Vagina (tissue), 2 donors: Measurements from ENCODE around the gene RHEB.

Source experiments
- CTCF ChIP-seq, 3 experiments: fragments of 450-650 bp in 2 of 3; fragments of 200-600 bp in 1 of 3; sonication (generic) in 1 of 3; IDR thresholded peaks; one replicate each; pipeline ENCODE4 v1.5.1; 2017 to 2019; ENCODE audit warnings: antibody characterized with exemption in 3 of 3, mild to moderate bottlenecking in 2 of 3, moderate library complexity in 2 of 3
- POLR2AphosphoS5 ChIP-seq, 2 donors: sonication (generic); formaldehyde crosslinking; IDR thresholded peaks; one replicate each; pipeline ENCODE4 v1.9.0; 2017; ENCODE audit warnings: antibody characterized with exemption in 2 of 2, mild to moderate bottlenecking in 2 of 2, low read depth in 1 of 2; ENCODE audit not compliant: insufficient read depth in 1 of 2

GRCh38 chr7:151495360-151495759 lies 24.3 kb downstream of the RHEB start:
- no peak for TF ChIP-seq POLR2AphosphoS5 (IDR thresholded peaks at IDR 0.05; ENCODE audit: insufficient read depth in 1 of 2, low read depth in 1 of 2)
- TF ChIP-seq CTCF (IDR thresholded peaks at IDR 0.05) = no peak
